ENCODE data around the gene TMEM25.

Gene TMEM25

GRCh38 chr11:118522571-118523072, 8.4 kb upstream of the TMEM25 start:
- H4K91ac ChIP-seq (ENCODE audit: low read depth, low read length, poor library complexity) = no peak overlapping the region
- no peaks in the 10 kb centered on the region for H3K4me1 ChIP-seq (ENCODE audit: control insufficient read depth in 2 of 2, insufficient read depth in 1 of 2, low read depth in 1 of 2, low read length in 2 of 2)
- no peak overlapping the region for H3K23ac ChIP-seq (ENCODE audit: low read depth, low read length, poor library complexity)
- peaks cover 51 to 93% of the 10 kb centered on the region in 2 donors for H3K36me3 ChIP-seq (replicated peaks in 1 of 2; ENCODE audit: control insufficient read depth in 2 of 2, insufficient read depth in 2 of 2, low read length in 2 of 2)
- no peak overlapping the region for H2AFZ ChIP-seq (ENCODE audit: low read length)
- no peak overlapping the region for H2BK5ac ChIP-seq (ENCODE audit: low read length)
- no peaks in the 10 kb centered on the region for H3K79me1 ChIP-seq (ENCODE audit: low read depth, low read length)
- no peaks in the 10 kb centered on the region for H3K27me3 ChIP-seq (ENCODE audit: control insufficient read depth in 3 of 3, insufficient read depth in 3 of 3, low read depth in 1 of 3, low read length in 3 of 3)
- H3K9ac ChIP-seq (ENCODE audit: low read depth, low read length, poor library complexity) = no peak overlapping the region
- H3K18ac ChIP-seq (ENCODE audit: low read length) = no peak overlapping the region
- H3K4ac ChIP-seq (ENCODE audit: low read length) = no peak overlapping the region
- no peak overlapping the region for H2BK15ac ChIP-seq (ENCODE audit: low read length)
- no peak for DNase-seq (ENCODE audit: low spot score)
- WGBS, 2 donors (ENCODE audit: extremely low coverage in 2 of 2, insufficient read length in 2 of 2, insufficient replicate concordance in 1 of 2) = no CpG with 5 or more reads among the region's 6 CpGs
- no peak overlapping the region for H3K27ac ChIP-seq (replicated peaks; ENCODE audit: low read length)
- H2AK5ac ChIP-seq (ENCODE audit: low read depth, low read length) = no peak overlapping the region
- H3K4me3 ChIP-seq (ENCODE audit: low read length in 2 of 2) = no peak overlapping the region
- no peak overlapping the region for H4K8ac ChIP-seq (ENCODE audit: low read depth, low read length)
- peaks cover 0 to 1% of the 10 kb centered on the region in 2 donors for H3K9me3 ChIP-seq (replicated peaks in 1 of 2; ENCODE audit: control insufficient read depth in 2 of 2, insufficient read depth in 1 of 2, low read depth in 1 of 2, low read length in 2 of 2)
- H3K4me2 ChIP-seq (ENCODE audit: insufficient read depth, low read length, poor library complexity, severe bottlenecking) = no peak overlapping the region
- no peak overlapping the region for H3K14ac ChIP-seq (ENCODE audit: low read length)
- H2BK12ac ChIP-seq (ENCODE audit: low read length) = no peak overlapping the region
- no peak overlapping the region for H2BK120ac ChIP-seq (ENCODE audit: low read depth, low read length)

- H3K4me2 ChIP-seq (ENCODE audit: insufficient read depth, low read length, poor library complexity, severe bottlenecking) = no peak overlapping the region
- H4K8ac ChIP-seq (ENCODE audit: low read depth, low read length) = no peak overlapping the region
- no peak overlapping the region for H2BK12ac ChIP-seq (ENCODE audit: low read length)
- H3K23ac ChIP-seq (ENCODE audit: low read depth, low read length, poor library complexity) = no peak overlapping the region
- H3K14ac ChIP-seq (ENCODE audit: low read length) = no peak overlapping the region
- no peak overlapping the region for H2BK5ac ChIP-seq (ENCODE audit: low read length)
- no peak for DNase-seq (ENCODE audit: low spot score)
- H2BK120ac ChIP-seq (ENCODE audit: low read depth, low read length) = no peak overlapping the region
- no peaks in the 10 kb centered on the region for H3K79me1 ChIP-seq (ENCODE audit: low read depth, low read length)
- no peak overlapping the region for H4K91ac ChIP-seq (ENCODE audit: low read depth, low read length, poor library complexity)
- no peak overlapping the region for H3K4ac ChIP-seq (ENCODE audit: low read length)
- peaks cover 45 to 92% of the 10 kb centered on the region in 2 donors for H3K36me3 ChIP-seq (replicated peaks in 1 of 2; ENCODE audit: control insufficient read depth in 2 of 2, insufficient read depth in 2 of 2, low read length in 2 of 2)
- no peak overlapping the region for H3K9ac ChIP-seq (ENCODE audit: low read depth, low read length, poor library complexity)
- peaks cover 0 to 1% of the 10 kb centered on the region in 2 donors for H3K9me3 ChIP-seq (replicated peaks in 1 of 2; ENCODE audit: control insufficient read depth in 2 of 2, insufficient read depth in 1 of 2, low read depth in 1 of 2, low read length in 2 of 2)
- H2AFZ ChIP-seq (ENCODE audit: low read length) = no peak overlapping the region
- no peaks in the 10 kb centered on the region for H3K27me3 ChIP-seq (ENCODE audit: control insufficient read depth in 3 of 3, insufficient read depth in 3 of 3, low read depth in 1 of 3, low read length in 3 of 3)
- H3K18ac ChIP-seq (ENCODE audit: low read length) = no peak overlapping the region
- H3K27ac ChIP-seq (replicated peaks; ENCODE audit: low read length) = no peak overlapping the region
- no peak overlapping the region for H2BK15ac ChIP-seq (ENCODE audit: low read length)
- no peak overlapping the region for H3K4me3 ChIP-seq (ENCODE audit: low read length in 2 of 2)
- peaks cover under 1 to 2% of the 10 kb centered on the region in 2 donors for H3K4me1 ChIP-seq (ENCODE audit: control insufficient read depth in 2 of 2, insufficient read depth in 1 of 2, low read depth in 1 of 2, low read length in 2 of 2)
- H2AK5ac ChIP-seq (ENCODE audit: low read depth, low read length) = no peak overlapping the region
Observed at GRCh38 chr11:118524356-118524755, 6.6 kb upstream of the TMEM25 start.

DNA sequence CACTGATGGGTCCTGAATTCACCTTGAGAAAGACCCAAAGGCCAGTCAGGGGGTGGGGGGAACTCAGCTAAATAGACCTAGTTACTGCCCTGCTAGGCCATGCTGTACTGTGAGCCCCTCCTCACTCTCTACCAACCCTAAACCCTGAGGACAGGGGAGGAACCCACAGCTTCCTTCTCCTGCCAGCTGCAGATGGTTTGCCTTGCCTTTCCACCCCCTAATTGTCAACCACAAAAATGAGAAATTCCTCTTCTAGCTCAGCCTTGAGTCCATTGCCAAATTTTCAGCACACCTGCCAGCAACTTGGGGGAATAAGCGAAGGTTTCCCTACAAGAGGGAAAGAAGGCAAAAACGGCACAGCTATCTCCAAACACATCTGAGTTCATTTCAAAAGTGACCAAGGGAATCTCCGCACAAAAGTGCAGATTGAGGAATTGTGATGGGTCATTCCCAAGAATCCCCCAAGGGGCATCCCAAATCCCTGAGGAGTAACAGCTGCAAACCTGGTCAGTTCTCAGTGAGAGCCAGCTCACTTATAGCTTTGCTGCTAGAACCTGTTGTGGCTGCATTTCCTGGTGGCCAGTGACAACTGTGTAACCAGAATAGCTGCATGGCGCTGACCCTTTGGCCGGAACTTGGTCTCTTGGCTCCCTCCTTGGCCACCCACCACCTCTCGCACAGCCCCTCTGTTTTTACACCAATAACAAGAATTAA, 6.1 kb upstream of the TMEM25 start:
- H2BK15ac ChIP-seq (ENCODE audit: low read length) = no peak overlapping the region
- no peaks in the 10 kb centered on the region for H3K27me3 ChIP-seq (ENCODE audit: control insufficient read depth in 3 of 3, insufficient read depth in 3 of 3, low read depth in 1 of 3, low read length in 3 of 3)
- no peak overlapping the region for H3K9ac ChIP-seq (ENCODE audit: low read depth, low read length, poor library complexity)
- H2BK120ac ChIP-seq (ENCODE audit: low read depth, low read length) = no peak overlapping the region
- no peaks in the 10 kb centered on the region for H3K79me1 ChIP-seq (ENCODE audit: low read depth, low read length)
- no peak overlapping the region for H2BK5ac ChIP-seq (ENCODE audit: low read length)
- no peak overlapping the region for H3K23ac ChIP-seq (ENCODE audit: low read depth, low read length, poor library complexity)
- H3K9me3 ChIP-seq (replicated peaks in 1 of 2; ENCODE audit: control insufficient read depth in 2 of 2, insufficient read depth in 1 of 2, low read depth in 1 of 2, low read length in 2 of 2) = peaks cover 0 to 1% of the 10 kb centered on the region in 2 donors
- peaks cover 40 to 86% of the 10 kb centered on the region in 2 donors for H3K36me3 ChIP-seq (replicated peaks in 1 of 2; ENCODE audit: control insufficient read depth in 2 of 2, insufficient read depth in 2 of 2, low read length in 2 of 2)
- H3K4ac ChIP-seq (ENCODE audit: low read length) = no peak overlapping the region
- H4K91ac ChIP-seq (ENCODE audit: low read depth, low read length, poor library complexity) = no peak overlapping the region
- DNase-seq (ENCODE audit: low spot score) = no peak
- no peak overlapping the region for H3K4me2 ChIP-seq (ENCODE audit: insufficient read depth, low read length, poor library complexity, severe bottlenecking)
- no peak overlapping the region for H2AFZ ChIP-seq (ENCODE audit: low read length)
- WGBS, 2 donors (ENCODE audit: extremely low coverage in 2 of 2, insufficient read length in 2 of 2, insufficient replicate concordance in 1 of 2) = no CpG with 5 or more reads among the region's 6 CpGs
- H3K4me1 ChIP-seq (ENCODE audit: control insufficient read depth in 2 of 2, insufficient read depth in 1 of 2, low read depth in 1 of 2, low read length in 2 of 2) = peaks cover 6% of the 10 kb centered on the region in 2 donors
- H3K18ac ChIP-seq (ENCODE audit: low read length) = no peak overlapping the region
- no peak overlapping the region for H2BK12ac ChIP-seq (ENCODE audit: low read length)
- H3K4me3 ChIP-seq (ENCODE audit: low read length in 2 of 2) = no peak overlapping the region
- no peak overlapping the region for H3K14ac ChIP-seq (ENCODE audit: low read length)
- no peak overlapping the region for H4K8ac ChIP-seq (ENCODE audit: low read depth, low read length)
- H3K27ac ChIP-seq (replicated peaks; ENCODE audit: low read length) = no peak overlapping the region
- H2AK5ac ChIP-seq (ENCODE audit: low read depth, low read length) = no peak overlapping the region

- Histone ChIP-seq H3K27me3 (ENCODE audit: control insufficient read depth in 3 of 3, insufficient read depth in 3 of 3, low read depth in 1 of 3, low read length in 3 of 3) (no peaks in the 10 kb centered on the region), H4K91ac (ENCODE audit: low read depth, low read length, poor library complexity) (no peak overlapping the region), H3K4me1 (ENCODE audit: control insufficient read depth in 2 of 2, insufficient read depth in 1 of 2, low read depth in 1 of 2, low read length in 2 of 2) (peaks cover 10 to 12% of the 10 kb centered on the region in 2 donors), H3K79me1 (ENCODE audit: low read depth, low read length) (no peaks in the 10 kb centered on the region), H3K18ac (ENCODE audit: low read length) (no peak overlapping the region), H2BK12ac (ENCODE audit: low read length) (no peak overlapping the region), H3K4me2 (ENCODE audit: insufficient read depth, low read length, poor library complexity, severe bottlenecking) (no peak overlapping the region), H3K23ac (ENCODE audit: low read depth, low read length, poor library complexity) (no peak overlapping the region), H2BK120ac (ENCODE audit: low read depth, low read length) (no peak overlapping the region), H3K27ac (replicated peaks; ENCODE audit: low read length) (no peak overlapping the region), H3K36me3 (replicated peaks in 1 of 2; ENCODE audit: control insufficient read depth in 2 of 2, insufficient read depth in 2 of 2, low read length in 2 of 2) (peaks cover 28 to 68% of the 10 kb centered on the region in 2 donors), H3K9ac (ENCODE audit: low read depth, low read length, poor library complexity) (no peak overlapping the region), H2BK15ac (ENCODE audit: low read length) (no peak overlapping the region), H3K14ac (ENCODE audit: low read length) (no peak overlapping the region), H2AK5ac (ENCODE audit: low read depth, low read length) (no peak overlapping the region), H2BK5ac (ENCODE audit: low read length) (no peak overlapping the region), H2AFZ (ENCODE audit: low read length) (no peak overlapping the region), H3K4ac (ENCODE audit: low read length) (no peak overlapping the region), H3K9me3 (replicated peaks in 1 of 2; ENCODE audit: control insufficient read depth in 2 of 2, insufficient read depth in 1 of 2, low read depth in 1 of 2, low read length in 2 of 2) (peaks cover 0 to 1% of the 10 kb centered on the region in 2 donors), H4K8ac (ENCODE audit: low read depth, low read length) (no peak overlapping the region), H3K4me3 (ENCODE audit: low read length in 2 of 2) (no peak overlapping the region)
- no CpG with 5 or more reads among the region's 2 CpGs for WGBS, 2 donors (ENCODE audit: extremely low coverage in 2 of 2, insufficient read length in 2 of 2, insufficient replicate concordance in 1 of 2)
- DNase-seq (ENCODE audit: low spot score) = no peak
Observed at GRCh38 chr11:118526688-118527087, 4.3 kb upstream of the TMEM25 start.
